HEK293 (cell line): ENCODE measurements around the gene GRIP1.

Experiments used
- CTCF ChIA-PET: fragments of 350-600 bp; formaldehyde crosslinking; extraction: SDS; loops from one replicate; lab custom pipeline; 2021; ENCODE audit warnings: antibody characterized with exemption; lab: Yijun Ruan, JAX
- POLR2A ChIA-PET: fragments of 300-600 bp; formaldehyde crosslinking; extraction: SDS; loops from one replicate; lab custom pipeline; 2020; ENCODE audit warnings: antibody characterized with exemption, inconsistent platforms; lab: Yijun Ruan, JAX
- H3K27ac ChIP-seq: fragments of 200-500 bp; sonication (Bioruptor generic); 2 replicates; pipeline ENCODE4 v1.5.1; 2014; ENCODE audit warnings: low read depth, low read length, control low read depth, inconsistent platforms; ENCODE audit errors: extremely low read depth
- H3K36me3 ChIP-seq, 2 experiments: fragments of 200-500 bp in 1 of 2; sonication (Bioruptor generic) in 1 of 2; 1 replicate in 1 of 2; 2 replicates in 1 of 2; pipeline ENCODE4 v1.5.1; 2014 to 2017; ENCODE audit warnings: inconsistent platforms in 2 of 2, low read length in 2 of 2; ENCODE audit not compliant: control insufficient read depth in 2 of 2, insufficient read depth in 1 of 2
- H3K4me1 ChIP-seq: fragments of 200-500 bp; sonication (Bioruptor generic); 2 replicates; pipeline ENCODE4 v1.5.1; 2014; ENCODE audit warnings: mild to moderate bottlenecking, low read length, inconsistent platforms; ENCODE audit not compliant: control insufficient read depth, insufficient read depth
- H3K4me3 ChIP-seq: 2 replicates; pipeline ENCODE4 v1.5.1; 2011; ENCODE audit warnings: low read depth, mild to moderate bottlenecking, control low read depth, low read length, moderate library complexity
- H3K9me3 ChIP-seq: fragments of 200-500 bp; sonication (Bioruptor generic); 2 replicates; pipeline ENCODE4 v1.5.1; 2014; ENCODE audit warnings: low read depth, low read length, inconsistent platforms; ENCODE audit not compliant: control insufficient read depth, insufficient read depth
- GLIS1 ChIP-seq: fragments of 450-650 bp; formaldehyde crosslinking; IDR thresholded peaks from 2 replicates; pipeline ENCODE4 v1.5.1; 2016; ENCODE audit warnings: missing biosample characterization, missing genetic modification characterization
- PRDM1 ChIP-seq: fragments of 450-650 bp; formaldehyde crosslinking; IDR thresholded peaks from 2 replicates; pipeline ENCODE4; 2016; ENCODE audit warnings: missing biosample characterization, missing genetic modification characterization
- TRIM28 ChIP-seq: IDR thresholded peaks from 2 replicates; pipeline ENCODE4 v1.6.1; 2011; ENCODE audit warnings: low read length, control low read depth, borderline replicate concordance
- ZFP37 ChIP-seq: fragments of 450-650 bp; formaldehyde crosslinking; IDR thresholded peaks from 2 replicates; pipeline ENCODE4 v1.5.1; 2016; ENCODE audit warnings: missing biosample characterization, missing genetic modification characterization
- ZNF157 ChIP-seq: fragments of 450-650 bp; formaldehyde crosslinking; IDR thresholded peaks from 2 replicates; pipeline ENCODE4 v1.5.1; 2016; ENCODE audit warnings: missing biosample characterization, missing genetic modification characterization
- ZNF302 ChIP-seq: fragments of 450-650 bp; formaldehyde crosslinking; IDR thresholded peaks from 2 replicates; pipeline ENCODE4 v1.5.1; 2016; ENCODE audit warnings: missing biosample characterization, missing genetic modification characterization, low read depth
- ZNF311 ChIP-seq: fragments of 450-650 bp; formaldehyde crosslinking; IDR thresholded peaks from 2 replicates; pipeline ENCODE4 v1.5.1; 2017; ENCODE audit warnings: missing biosample characterization, missing genetic modification characterization, borderline replicate concordance
- ZNF335 ChIP-seq: fragments of 450-650 bp; formaldehyde crosslinking; conservative IDR thresholded peaks from 2 replicates; pipeline ENCODE4 v1.5.1; 2016; ENCODE audit warnings: missing biosample characterization, missing genetic modification characterization
- ZNF391 ChIP-seq: fragments of 450-650 bp; formaldehyde crosslinking; IDR thresholded peaks from 2 replicates; pipeline ENCODE4 v1.5.1; 2016; ENCODE audit warnings: low read depth, missing biosample characterization, missing genetic modification characterization, borderline replicate concordance
- ZNF394 ChIP-seq: fragments of 450-650 bp; formaldehyde crosslinking; IDR thresholded peaks from 2 replicates; pipeline ENCODE4 v1.5.1; 2016; ENCODE audit warnings: missing biosample characterization, missing genetic modification characterization, mild to moderate bottlenecking, moderate library complexity, borderline replicate concordance
- ZNF416 ChIP-seq: fragments of 450-650 bp; formaldehyde crosslinking; IDR thresholded peaks from 2 replicates; pipeline ENCODE4 v1.5.1; 2016; ENCODE audit warnings: missing biosample characterization, missing genetic modification characterization
- ZNF521 ChIP-seq: fragments of 450-650 bp; formaldehyde crosslinking; IDR thresholded peaks from 2 replicates; pipeline ENCODE4 v1.5.1; 2017; ENCODE audit warnings: missing biosample characterization, mild to moderate bottlenecking, missing genetic modification characterization
- ZNF549 ChIP-seq: fragments of 450-650 bp; IDR thresholded peaks from 2 replicates; pipeline ENCODE4 v1.5.1; 2018; ENCODE audit warnings: missing biosample characterization, missing genetic modification characterization, mild to moderate bottlenecking, inconsistent platforms, moderate library complexity
- ZNF629 ChIP-seq: fragments of 450-650 bp; formaldehyde crosslinking; IDR thresholded peaks from 2 replicates; pipeline ENCODE4 v1.5.1; 2017; ENCODE audit warnings: missing biosample characterization, missing genetic modification characterization
- ZNF654 ChIP-seq: fragments of 450-650 bp; formaldehyde crosslinking; IDR thresholded peaks from 2 replicates; pipeline ENCODE4 v1.5.1; 2016; ENCODE audit warnings: low read depth, missing biosample characterization, missing genetic modification characterization
- ZNF777 ChIP-seq: fragments of 450-650 bp; formaldehyde crosslinking; IDR thresholded peaks from 2 replicates; pipeline ENCODE4 v1.5.1; 2017; ENCODE audit warnings: missing biosample characterization, missing genetic modification characterization, borderline replicate concordance
- ZNF843 ChIP-seq: fragments of 450-650 bp; formaldehyde crosslinking; IDR thresholded peaks from 2 replicates; pipeline ENCODE4 v1.5.1; 2016; ENCODE audit warnings: missing biosample characterization, missing genetic modification characterization
- TF ChIP-seq, protein P1 (sequence below): fragments of 450-650 bp; IDR thresholded peaks from 2 replicates; pipeline ENCODE4 v1.5.1; 2018; ENCODE audit warnings: missing biosample characterization, missing genetic modification characterization
- TF ChIP-seq, protein P2 (sequence below): fragments of 450-650 bp; formaldehyde crosslinking; IDR thresholded peaks from 2 replicates; pipeline ENCODE4 v1.5.1; 2016; ENCODE audit warnings: missing biosample characterization, missing genetic modification characterization
- TF ChIP-seq, protein P3 (sequence below): fragments of 450-650 bp; formaldehyde crosslinking; IDR thresholded peaks from 2 replicates; pipeline ENCODE4 v1.5.1; 2016; ENCODE audit warnings: missing biosample characterization, missing genetic modification characterization
- TF ChIP-seq, protein P4 (sequence below): fragments of 450-650 bp; formaldehyde crosslinking; IDR thresholded peaks from 2 replicates; pipeline ENCODE4 v1.5.1; 2016; ENCODE audit warnings: missing biosample characterization, missing genetic modification characterization
- TF ChIP-seq, protein P5 (sequence below): fragments of 450-650 bp; formaldehyde crosslinking; IDR thresholded peaks from 2 replicates; pipeline ENCODE4 v1.5.1; 2016; ENCODE audit warnings: missing biosample characterization, missing genetic modification characterization
- TF ChIP-seq, protein P6 (sequence below): fragments of 450-650 bp; formaldehyde crosslinking; conservative IDR thresholded peaks from 2 replicates; pipeline ENCODE4 v1.5.1; 2016; ENCODE audit warnings: low read depth, missing biosample characterization, missing genetic modification characterization

Gene GRIP1

DNA sequence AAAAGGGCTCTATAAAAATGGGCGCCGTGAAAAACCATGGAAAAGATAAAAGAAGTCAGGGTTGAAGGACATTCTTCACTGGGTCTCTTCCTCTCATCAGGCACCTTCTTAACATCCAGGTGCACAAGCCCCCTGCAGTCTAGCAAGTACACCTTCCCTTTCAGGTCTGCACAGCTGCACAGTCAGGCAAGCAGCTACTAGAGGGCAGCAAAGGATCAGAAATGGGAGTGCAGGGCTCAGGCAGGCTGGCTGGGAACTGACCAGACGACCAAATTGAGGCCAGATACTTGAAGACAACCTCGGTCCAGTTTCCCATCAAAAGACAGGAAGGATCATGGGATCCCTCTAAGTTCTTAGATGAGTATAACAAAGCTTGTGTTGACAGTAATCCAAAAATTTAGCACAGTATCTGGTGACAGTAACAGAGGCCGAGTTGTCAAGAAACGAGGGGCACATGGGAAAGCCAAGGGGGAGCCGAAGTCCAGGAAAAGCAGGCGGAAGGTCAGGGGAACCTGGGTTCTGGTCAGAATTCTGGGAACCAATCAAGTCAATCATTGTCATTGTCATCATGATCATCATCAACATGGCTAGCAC is 10.1 kb upstream of the GRIP1 start:
- no peaks in the 10 kb centered on the region for H3K4me1 ChIP-seq
- CTCF ChIA-PET, result interaction anchor here (0.5 to 2.4 kb wide), 9 partner anchors 9 to 1522 kb away, joined by 3 to 12 read pairs (median 3); no protein-coding TSS in a partner anchor

DNA sequence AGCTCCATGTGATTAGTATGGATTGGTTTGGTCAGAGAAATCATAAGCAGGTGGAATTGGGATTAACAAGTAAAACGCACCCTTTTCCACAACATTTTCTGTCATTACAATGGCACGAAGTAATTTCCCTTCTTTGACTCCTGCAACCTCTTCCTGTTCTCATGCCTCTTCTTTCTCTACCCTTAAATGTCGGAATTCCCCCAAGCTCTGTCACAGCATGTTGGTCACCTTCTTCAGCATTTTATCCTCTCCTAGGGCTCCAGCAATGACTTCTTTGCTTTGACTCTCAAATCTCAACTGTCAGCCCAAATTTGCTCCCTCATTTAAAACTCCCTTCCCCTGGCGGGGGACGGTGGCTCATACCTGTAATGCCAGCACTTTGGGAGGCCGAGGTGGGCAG is 5.3 kb upstream of the GRIP1 start:
- ChIA-PET CTCF (interaction anchor here (0.7 kb wide), 1 partner anchor 11 kb away, joined by 5 read pairs; no protein-coding TSS in a partner anchor), POLR2A (no interaction called here)
- Histone ChIP-seq H3K36me3 (no peaks in the 10 kb centered on the region), H3K4me3 (no peak overlapping the region), H3K4me1 (0 out of 2 replicates have a peak, but pooled peaks cover 2% of the 10 kb centered on the region), H3K27ac (no peak overlapping the region), H3K9me3 (no peaks in the 10 kb centered on the region)
- TF ChIP-seq ZNF157, result no peak
- TF ChIP-seq, protein P1, sequence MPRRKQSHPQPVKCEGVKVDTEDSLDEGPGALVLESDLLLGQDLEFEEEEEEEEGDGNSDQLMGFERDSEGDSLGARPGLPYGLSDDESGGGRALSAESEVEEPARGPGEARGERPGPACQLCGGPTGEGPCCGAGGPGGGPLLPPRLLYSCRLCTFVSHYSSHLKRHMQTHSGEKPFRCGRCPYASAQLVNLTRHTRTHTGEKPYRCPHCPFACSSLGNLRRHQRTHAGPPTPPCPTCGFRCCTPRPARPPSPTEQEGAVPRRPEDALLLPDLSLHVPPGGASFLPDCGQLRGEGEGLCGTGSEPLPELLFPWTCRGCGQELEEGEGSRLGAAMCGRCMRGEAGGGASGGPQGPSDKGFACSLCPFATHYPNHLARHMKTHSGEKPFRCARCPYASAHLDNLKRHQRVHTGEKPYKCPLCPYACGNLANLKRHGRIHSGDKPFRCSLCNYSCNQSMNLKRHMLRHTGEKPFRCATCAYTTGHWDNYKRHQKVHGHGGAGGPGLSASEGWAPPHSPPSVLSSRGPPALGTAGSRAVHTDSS (tag by site-specific recombination), result no peak
- TF ChIP-seq TRIM28, result no peak
- no peak for TF ChIP-seq ZNF521 (tag by site-specific recombination)
- no peak for TF ChIP-seq ZNF394 (tag by site-specific recombination)
- no peak for TF ChIP-seq ZNF549
- TF ChIP-seq, protein P2, sequence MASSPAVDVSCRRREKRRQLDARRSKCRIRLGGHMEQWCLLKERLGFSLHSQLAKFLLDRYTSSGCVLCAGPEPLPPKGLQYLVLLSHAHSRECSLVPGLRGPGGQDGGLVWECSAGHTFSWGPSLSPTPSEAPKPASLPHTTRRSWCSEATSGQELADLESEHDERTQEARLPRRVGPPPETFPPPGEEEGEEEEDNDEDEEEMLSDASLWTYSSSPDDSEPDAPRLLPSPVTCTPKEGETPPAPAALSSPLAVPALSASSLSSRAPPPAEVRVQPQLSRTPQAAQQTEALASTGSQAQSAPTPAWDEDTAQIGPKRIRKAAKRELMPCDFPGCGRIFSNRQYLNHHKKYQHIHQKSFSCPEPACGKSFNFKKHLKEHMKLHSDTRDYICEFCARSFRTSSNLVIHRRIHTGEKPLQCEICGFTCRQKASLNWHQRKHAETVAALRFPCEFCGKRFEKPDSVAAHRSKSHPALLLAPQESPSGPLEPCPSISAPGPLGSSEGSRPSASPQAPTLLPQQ (tag by site-specific recombination), result no peak
- no peak for TF ChIP-seq ZNF302 (tag by site-specific recombination)

More for the DNA sequence above, 10.1 kb upstream of the GRIP1 start:
- POLR2A ChIA-PET, result interaction anchor here (0.5 kb wide), 1 partner anchor 311 kb away, joined by 3 read pairs; no protein-coding TSS in a partner anchor
- Histone ChIP-seq H3K36me3 (no peaks in the 10 kb centered on the region), H3K27ac (no peak overlapping the region), H3K4me3 (no peak overlapping the region), H3K9me3 (no peaks in the 10 kb centered on the region)
- TF ChIP-seq ZNF416 (tag by site-specific recombination) (no peak), ZNF843 (tag by site-specific recombination) (no peak), ZNF311 (tag by site-specific recombination) (no peak), ZNF654 (tag by site-specific recombination) (peak; percentile 89), ZNF629 (tag by site-specific recombination) (no peak), ZNF302 (tag by site-specific recombination) (no peak), ZNF335 (0 out of 2 replicates have a peak, but pooled peaks have one; percentile 25), ZFP37 (tag by site-specific recombination) (0 out of 2 replicates have a peak, but pooled peaks have one; percentile 34), PRDM1 (peak; percentile 34; the same call in 1 of the 2 replicates), GLIS1 (tag by site-specific recombination) (0 out of 2 replicates have a peak, but pooled peaks have one; percentile 9), ZNF777 (tag by site-specific recombination) (no peak), ZNF391 (tag by site-specific recombination) (no peak)
- TF ChIP-seq, protein P3, sequence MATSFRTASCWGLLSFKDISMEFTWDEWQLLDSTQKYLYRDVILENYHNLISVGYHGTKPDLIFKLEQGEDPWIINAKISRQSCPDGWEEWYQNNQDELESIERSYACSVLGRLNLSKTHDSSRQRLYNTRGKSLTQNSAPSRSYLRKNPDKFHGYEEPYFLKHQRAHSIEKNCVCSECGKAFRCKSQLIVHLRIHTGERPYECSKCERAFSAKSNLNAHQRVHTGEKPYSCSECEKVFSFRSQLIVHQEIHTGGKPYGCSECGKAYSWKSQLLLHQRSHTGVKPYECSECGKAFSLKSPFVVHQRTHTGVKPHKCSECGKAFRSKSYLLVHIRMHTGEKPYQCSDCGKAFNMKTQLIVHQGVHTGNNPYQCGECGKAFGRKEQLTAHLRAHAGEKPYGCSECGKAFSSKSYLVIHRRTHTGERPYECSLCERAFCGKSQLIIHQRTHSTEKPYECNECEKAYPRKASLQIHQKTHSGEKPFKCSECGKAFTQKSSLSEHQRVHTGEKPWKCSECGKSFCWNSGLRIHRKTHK (tag by site-specific recombination), result no peak
- TF ChIP-seq, protein P4, sequence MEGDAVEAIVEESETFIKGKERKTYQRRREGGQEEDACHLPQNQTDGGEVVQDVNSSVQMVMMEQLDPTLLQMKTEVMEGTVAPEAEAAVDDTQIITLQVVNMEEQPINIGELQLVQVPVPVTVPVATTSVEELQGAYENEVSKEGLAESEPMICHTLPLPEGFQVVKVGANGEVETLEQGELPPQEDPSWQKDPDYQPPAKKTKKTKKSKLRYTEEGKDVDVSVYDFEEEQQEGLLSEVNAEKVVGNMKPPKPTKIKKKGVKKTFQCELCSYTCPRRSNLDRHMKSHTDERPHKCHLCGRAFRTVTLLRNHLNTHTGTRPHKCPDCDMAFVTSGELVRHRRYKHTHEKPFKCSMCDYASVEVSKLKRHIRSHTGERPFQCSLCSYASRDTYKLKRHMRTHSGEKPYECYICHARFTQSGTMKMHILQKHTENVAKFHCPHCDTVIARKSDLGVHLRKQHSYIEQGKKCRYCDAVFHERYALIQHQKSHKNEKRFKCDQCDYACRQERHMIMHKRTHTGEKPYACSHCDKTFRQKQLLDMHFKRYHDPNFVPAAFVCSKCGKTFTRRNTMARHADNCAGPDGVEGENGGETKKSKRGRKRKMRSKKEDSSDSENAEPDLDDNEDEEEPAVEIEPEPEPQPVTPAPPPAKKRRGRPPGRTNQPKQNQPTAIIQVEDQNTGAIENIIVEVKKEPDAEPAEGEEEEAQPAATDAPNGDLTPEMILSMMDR (tag by site-specific recombination), result peak; percentile 87
- TF ChIP-seq, protein P5, sequence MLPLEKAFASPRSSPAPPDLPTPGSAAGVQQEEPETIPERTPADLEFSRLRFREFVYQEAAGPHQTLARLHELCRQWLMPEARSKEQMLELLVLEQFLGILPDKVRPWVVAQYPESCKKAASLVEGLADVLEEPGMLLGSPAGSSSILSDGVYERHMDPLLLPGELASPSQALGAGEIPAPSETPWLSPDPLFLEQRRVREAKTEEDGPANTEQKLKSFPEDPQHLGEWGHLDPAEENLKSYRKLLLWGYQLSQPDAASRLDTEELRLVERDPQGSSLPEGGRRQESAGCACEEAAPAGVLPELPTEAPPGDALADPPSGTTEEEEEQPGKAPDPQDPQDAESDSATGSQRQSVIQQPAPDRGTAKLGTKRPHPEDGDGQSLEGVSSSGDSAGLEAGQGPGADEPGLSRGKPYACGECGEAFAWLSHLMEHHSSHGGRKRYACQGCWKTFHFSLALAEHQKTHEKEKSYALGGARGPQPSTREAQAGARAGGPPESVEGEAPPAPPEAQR, result no peak
- TF ChIP-seq, protein P6, sequence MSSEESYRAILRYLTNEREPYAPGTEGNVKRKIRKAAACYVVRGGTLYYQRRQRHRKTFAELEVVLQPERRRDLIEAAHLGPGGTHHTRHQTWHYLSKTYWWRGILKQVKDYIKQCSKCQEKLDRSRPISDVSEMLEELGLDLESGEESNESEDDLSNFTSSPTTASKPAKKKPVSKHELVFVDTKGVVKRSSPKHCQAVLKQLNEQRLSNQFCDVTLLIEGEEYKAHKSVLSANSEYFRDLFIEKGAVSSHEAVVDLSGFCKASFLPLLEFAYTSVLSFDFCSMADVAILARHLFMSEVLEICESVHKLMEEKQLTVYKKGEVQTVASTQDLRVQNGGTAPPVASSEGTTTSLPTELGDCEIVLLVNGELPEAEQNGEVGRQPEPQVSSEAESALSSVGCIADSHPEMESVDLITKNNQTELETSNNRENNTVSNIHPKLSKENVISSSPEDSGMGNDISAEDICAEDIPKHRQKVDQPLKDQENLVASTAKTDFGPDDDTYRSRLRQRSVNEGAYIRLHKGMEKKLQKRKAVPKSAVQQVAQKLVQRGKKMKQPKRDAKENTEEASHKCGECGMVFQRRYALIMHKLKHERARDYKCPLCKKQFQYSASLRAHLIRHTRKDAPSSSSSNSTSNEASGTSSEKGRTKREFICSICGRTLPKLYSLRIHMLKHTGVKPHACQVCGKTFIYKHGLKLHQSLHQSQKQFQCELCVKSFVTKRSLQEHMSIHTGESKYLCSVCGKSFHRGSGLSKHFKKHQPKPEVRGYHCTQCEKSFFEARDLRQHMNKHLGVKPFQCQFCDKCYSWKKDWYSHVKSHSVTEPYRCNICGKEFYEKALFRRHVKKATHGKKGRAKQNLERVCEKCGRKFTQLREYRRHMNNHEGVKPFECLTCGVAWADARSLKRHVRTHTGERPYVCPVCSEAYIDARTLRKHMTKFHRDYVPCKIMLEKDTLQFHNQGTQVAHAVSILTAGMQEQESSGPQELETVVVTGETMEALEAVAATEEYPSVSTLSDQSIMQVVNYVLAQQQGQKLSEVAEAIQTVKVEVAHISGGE (tag by site-specific recombination), result no peak
